OCI-LY3 (cell line): Measurements from ENCODE around the gene PPP4R3B.

Experiments
- EZH2phosphoT487 ChIP-seq: fragments of 200-600 bp; shearing (Covaris generic); IDR thresholded peaks from 2 replicates; pipeline ENCODE4 v1.6.1; 2018; ENCODE audit warnings: antibody characterized with exemption, mixed run types, low read depth
- TF ChIP-seq, protein P1 (sequence below): fragments of 200-600, 300-600 bp; sonication (generic); IDR thresholded peaks from 2 replicates; pipeline ENCODE4 v1.5.1; 2014; ENCODE audit warnings: antibody characterized with exemption, low read length, low read depth

GRCh38 chr2:55601849-55602248 lies 15.6 kb downstream of the PPP4R3B start:
- TF ChIP-seq, protein P1, sequence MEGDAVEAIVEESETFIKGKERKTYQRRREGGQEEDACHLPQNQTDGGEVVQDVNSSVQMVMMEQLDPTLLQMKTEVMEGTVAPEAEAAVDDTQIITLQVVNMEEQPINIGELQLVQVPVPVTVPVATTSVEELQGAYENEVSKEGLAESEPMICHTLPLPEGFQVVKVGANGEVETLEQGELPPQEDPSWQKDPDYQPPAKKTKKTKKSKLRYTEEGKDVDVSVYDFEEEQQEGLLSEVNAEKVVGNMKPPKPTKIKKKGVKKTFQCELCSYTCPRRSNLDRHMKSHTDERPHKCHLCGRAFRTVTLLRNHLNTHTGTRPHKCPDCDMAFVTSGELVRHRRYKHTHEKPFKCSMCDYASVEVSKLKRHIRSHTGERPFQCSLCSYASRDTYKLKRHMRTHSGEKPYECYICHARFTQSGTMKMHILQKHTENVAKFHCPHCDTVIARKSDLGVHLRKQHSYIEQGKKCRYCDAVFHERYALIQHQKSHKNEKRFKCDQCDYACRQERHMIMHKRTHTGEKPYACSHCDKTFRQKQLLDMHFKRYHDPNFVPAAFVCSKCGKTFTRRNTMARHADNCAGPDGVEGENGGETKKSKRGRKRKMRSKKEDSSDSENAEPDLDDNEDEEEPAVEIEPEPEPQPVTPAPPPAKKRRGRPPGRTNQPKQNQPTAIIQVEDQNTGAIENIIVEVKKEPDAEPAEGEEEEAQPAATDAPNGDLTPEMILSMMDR: no peak
- TF ChIP-seq EZH2phosphoT487: no peak
